Activated naive CD8-positive, alpha-beta T cell treated with anti-CD3 and anti-CD28 coated beads for 36 hours (primary cell): Measurements from ENCODE around the gene IRF1. TPM values are rescaled to one million over a fixed set of nuclear protein-coding genes. Genes with fewer than 3 reads are reported as not detected.
"Not testable (repeated sequence)": the region's sequence is repeated elsewhere in the genome, so short reads cannot be mapped to it uniquely, and the experiment has no call there.

Experiments
- DNase-seq: peaks from one replicate; pipeline ENCODE4 v3.0.0; 2021
- H3K27ac Mint-ChIP-seq: one replicate; pipeline ENCODE4 v1.8.0; 2022; ENCODE audit warnings: mild to moderate bottlenecking, moderate library complexity, mixed read lengths
- H3K27me3 Mint-ChIP-seq: one replicate; pipeline ENCODE4 v1.8.0; 2022; ENCODE audit warnings: mild to moderate bottlenecking, mixed read lengths
- H3K36me3 Mint-ChIP-seq: one replicate; pipeline ENCODE4 v1.8.0; 2021; ENCODE audit warnings: mild to moderate bottlenecking, mixed read lengths
- H3K4me1 Mint-ChIP-seq: one replicate; pipeline ENCODE4 v1.8.0; 2021; ENCODE audit warnings: mixed read lengths
- H3K4me3 Mint-ChIP-seq: one replicate; pipeline ENCODE4 v1.8.0; 2022; ENCODE audit warnings: mild to moderate bottlenecking, moderate library complexity, mixed read lengths
- H3K9me3 Mint-ChIP-seq: one replicate; pipeline ENCODE4 v1.8.0; 2022; ENCODE audit warnings: mixed read lengths
- total RNA-seq, 2 experiments: library from RNA; stranded (reverse); gene quantifications; one replicate each; pipeline ENCODE4 v1.2.3, GENCODE V29; 2021

IRF1 gene
- total RNA-seq, 2 experiments from 2014 or later = 228 to 232 TPM

GRCh38 chr5:132484876-132485640 lies 5.5 kb downstream of the IRF1 start:
- not testable (repeated sequence) for H3K9me3 Mint-ChIP-seq
- Mint-ChIP-seq H3K27me3 (peaks cover 12% of the 10 kb centered on the region), H3K4me3 (peak overlapping the region; percentile 97)

GRCh38 chr5:132484391-132484725 lies 6.2 kb downstream of the IRF1 start:
- H3K9me3 Mint-ChIP-seq = no peaks in the 10 kb centered on the region
- H3K4me3 Mint-ChIP-seq = peak overlapping the region; percentile 97
- H3K27me3 Mint-ChIP-seq = peaks cover 12% of the 10 kb centered on the region

More at GRCh38 chr5:132484876-132485640, 5.5 kb downstream of the IRF1 start:
- Mint-ChIP-seq H3K27ac (peak overlapping the region; percentile 96), H3K36me3 (peaks cover 80% of the 10 kb centered on the region), H3K4me1 (peaks cover 64% of the 10 kb centered on the region)
- not testable (repeated sequence) for DNase-seq

GRCh38 chr5:132483661-132484390 lies 6.7 kb downstream of the IRF1 start:
- H3K4me3 Mint-ChIP-seq = peak overlapping the region; percentile 97
- H3K9me3 Mint-ChIP-seq = no peaks in the 10 kb centered on the region
- H3K36me3 Mint-ChIP-seq = peaks cover 72% of the 10 kb centered on the region
- H3K27me3 Mint-ChIP-seq = peaks cover 11% of the 10 kb centered on the region
- peaks cover 72% of the 10 kb centered on the region for H3K4me1 Mint-ChIP-seq
- H3K27ac Mint-ChIP-seq = peak overlapping the region; percentile 96
- no peak for DNase-seq

More at GRCh38 chr5:132484391-132484725, 6.2 kb downstream of the IRF1 start:
- Mint-ChIP-seq H3K27ac (peak overlapping the region; percentile 96), H3K4me1 (peaks cover 69% of the 10 kb centered on the region), H3K36me3 (peaks cover 77% of the 10 kb centered on the region)
- no peak for DNase-seq

GRCh38 chr5:132483101-132483500 lies 7.5 kb downstream of the IRF1 start:
- peak overlapping the region; percentile 50 for H3K4me3 Mint-ChIP-seq
- no peak for DNase-seq
- no peaks in the 10 kb centered on the region for H3K9me3 Mint-ChIP-seq
- H3K4me1 Mint-ChIP-seq = peaks cover 76% of the 10 kb centered on the region
- peaks cover 65% of the 10 kb centered on the region for H3K36me3 Mint-ChIP-seq
- H3K27ac Mint-ChIP-seq = peak overlapping the region; percentile 76
- peaks cover 11% of the 10 kb centered on the region for H3K27me3 Mint-ChIP-seq

GRCh38 chr5:132481596-132482211 lies 8.9 kb downstream of the IRF1 start:
- Mint-ChIP-seq H3K27ac (peak overlapping the region; percentile 88), H3K36me3 (peaks cover 51% of the 10 kb centered on the region), H3K27me3 (peaks cover 11% of the 10 kb centered on the region), H3K4me3 (peak overlapping the region; percentile 1), H3K4me1 (peaks cover 77% of the 10 kb centered on the region), H3K9me3 (no peaks in the 10 kb centered on the region)
- no peak for DNase-seq

GRCh38 chr5:132480893-132481595 lies 9.5 kb downstream of the IRF1 start:
- H3K4me3 Mint-ChIP-seq = peak overlapping the region; percentile 38
- H3K27ac Mint-ChIP-seq = peak overlapping the region; percentile 88
- no peaks in the 10 kb centered on the region for H3K9me3 Mint-ChIP-seq
- peaks cover 45% of the 10 kb centered on the region for H3K36me3 Mint-ChIP-seq
- H3K4me1 Mint-ChIP-seq = peaks cover 75% of the 10 kb centered on the region
- peaks cover 8% of the 10 kb centered on the region for H3K27me3 Mint-ChIP-seq
- no peak for DNase-seq

- Mint-ChIP-seq H3K4me3 (no peak overlapping the region), H3K27ac (peak overlapping the region; percentile 88), H3K36me3 (peaks cover 39% of the 10 kb centered on the region), H3K9me3 (no peaks in the 10 kb centered on the region), H3K4me1 (peaks cover 73% of the 10 kb centered on the region), H3K27me3 (peaks cover 8% of the 10 kb centered on the region)
- DNase-seq = no peak
These were observed 10.1 kb downstream of the IRF1 start for GRCh38 chr5:132480546-132480892.

- no peaks in the 10 kb centered on the region for H3K9me3 Mint-ChIP-seq
- peaks cover 8% of the 10 kb centered on the region for H3K27me3 Mint-ChIP-seq
- peak overlapping the region; percentile 10 for H3K4me3 Mint-ChIP-seq
- peaks cover 69% of the 10 kb centered on the region for H3K4me1 Mint-ChIP-seq
- no peak for DNase-seq
- H3K27ac Mint-ChIP-seq = peak overlapping the region; percentile 88
- peaks cover 35% of the 10 kb centered on the region for H3K36me3 Mint-ChIP-seq
These were observed 10.5 kb downstream of the IRF1 start for GRCh38 chr5:132480042-132480441.

- Mint-ChIP-seq H3K36me3 (peaks cover 28% of the 10 kb centered on the region), H3K4me1 (peaks cover 68% of the 10 kb centered on the region), H3K9me3 (no peaks in the 10 kb centered on the region), H3K27me3 (peaks cover 8% of the 10 kb centered on the region), H3K4me3 (peak overlapping the region; percentile 8), H3K27ac (peak overlapping the region; percentile 88)
- DNase-seq = no peak
These were observed 11.2 kb downstream of the IRF1 start for GRCh38 chr5:132479111-132479951.

- peaks cover 8% of the 10 kb centered on the region for H3K27me3 Mint-ChIP-seq
- no peaks in the 10 kb centered on the region for H3K9me3 Mint-ChIP-seq
- peaks cover 61% of the 10 kb centered on the region for H3K4me1 Mint-ChIP-seq
- H3K4me3 Mint-ChIP-seq = no peak overlapping the region
- DNase-seq = no peak
- peak overlapping the region; percentile 77 for H3K27ac Mint-ChIP-seq
- peaks cover 18% of the 10 kb centered on the region for H3K36me3 Mint-ChIP-seq
These were observed 12.2 kb downstream of the IRF1 start for GRCh38 chr5:132478366-132478871.

GRCh38 chr5:132477784-132478365 lies 12.7 kb downstream of the IRF1 start:
- H3K4me1 Mint-ChIP-seq = peaks cover 64% of the 10 kb centered on the region
- no peaks in the 10 kb centered on the region for H3K9me3 Mint-ChIP-seq
- H3K36me3 Mint-ChIP-seq = peaks cover 17% of the 10 kb centered on the region
- H3K27ac Mint-ChIP-seq = peak overlapping the region; percentile 77
- DNase-seq = no peak
- H3K27me3 Mint-ChIP-seq = peaks cover 8% of the 10 kb centered on the region
- H3K4me3 Mint-ChIP-seq = no peak overlapping the region

- Mint-ChIP-seq H3K4me1 (peaks cover 66% of the 10 kb centered on the region), H3K27me3 (peaks cover 8% of the 10 kb centered on the region), H3K9me3 (no peaks in the 10 kb centered on the region), H3K27ac (peak overlapping the region; percentile 77), H3K4me3 (no peak overlapping the region), H3K36me3 (peaks cover 10% of the 10 kb centered on the region)
- no peak for DNase-seq
These were observed 13.4 kb downstream of the IRF1 start for GRCh38 chr5:132476876-132477781.
